ENCODE measurements around the gene ZCCHC10.

DNA sequence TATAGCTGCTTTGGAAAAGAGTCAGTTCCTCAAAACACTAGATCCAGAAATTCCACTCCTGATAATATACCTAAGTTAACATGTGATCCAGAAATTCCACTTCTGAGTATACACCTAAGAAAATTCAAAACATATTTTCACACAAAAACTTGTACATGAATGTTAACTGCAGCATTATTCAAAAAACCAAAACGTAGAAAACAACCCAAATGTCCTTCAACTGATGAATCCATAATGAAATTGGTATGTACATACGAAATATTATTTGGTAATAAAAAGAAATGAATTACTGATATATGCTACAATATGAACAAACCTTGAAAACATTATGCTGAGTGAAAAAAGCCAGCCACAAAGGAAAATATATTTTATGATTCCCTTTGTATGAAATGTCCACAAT is 46.4 kb downstream of the ZCCHC10 start:
- TF ChIP-seq, protein P1, sequence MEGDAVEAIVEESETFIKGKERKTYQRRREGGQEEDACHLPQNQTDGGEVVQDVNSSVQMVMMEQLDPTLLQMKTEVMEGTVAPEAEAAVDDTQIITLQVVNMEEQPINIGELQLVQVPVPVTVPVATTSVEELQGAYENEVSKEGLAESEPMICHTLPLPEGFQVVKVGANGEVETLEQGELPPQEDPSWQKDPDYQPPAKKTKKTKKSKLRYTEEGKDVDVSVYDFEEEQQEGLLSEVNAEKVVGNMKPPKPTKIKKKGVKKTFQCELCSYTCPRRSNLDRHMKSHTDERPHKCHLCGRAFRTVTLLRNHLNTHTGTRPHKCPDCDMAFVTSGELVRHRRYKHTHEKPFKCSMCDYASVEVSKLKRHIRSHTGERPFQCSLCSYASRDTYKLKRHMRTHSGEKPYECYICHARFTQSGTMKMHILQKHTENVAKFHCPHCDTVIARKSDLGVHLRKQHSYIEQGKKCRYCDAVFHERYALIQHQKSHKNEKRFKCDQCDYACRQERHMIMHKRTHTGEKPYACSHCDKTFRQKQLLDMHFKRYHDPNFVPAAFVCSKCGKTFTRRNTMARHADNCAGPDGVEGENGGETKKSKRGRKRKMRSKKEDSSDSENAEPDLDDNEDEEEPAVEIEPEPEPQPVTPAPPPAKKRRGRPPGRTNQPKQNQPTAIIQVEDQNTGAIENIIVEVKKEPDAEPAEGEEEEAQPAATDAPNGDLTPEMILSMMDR (IDR thresholded peaks at IDR 0.05; ENCODE audit: low read length): no peak
- no peak for TF ChIP-seq EZH2 (IDR thresholded peaks at IDR 0.05; ENCODE audit: borderline replicate concordance, low read length)

All from OCI-LY1 (cell line).